HCT116 (cell line): ENCODE data around the gene MACC1. TPM values are rescaled to one million over a fixed set of nuclear protein-coding genes. Genes with fewer than 3 reads are reported as not detected.

ENCODE experiments used
- total RNA-seq: library from RNA; stranded (reverse); gene quantifications from one replicate; pipeline ENCODE4 v1.2.1, GENCODE V29; 2021; ENCODE audit not compliant: unreplicated experiment

MACC1 gene
- total RNA-seq, 1 experiment from 2014 or later = 9.8 TPM

Other genes starting within 250 kb of the MACC1 start
- 2.4 TPM for gene ITGB8, start 113.5 kb upstream of the MACC1 start, total RNA-seq